SK-N-SH treated with all-trans-retinoic acid at 6 μM for 48 hours (cell line): Measurements from ENCODE around the gene MAN1A2.

Source experiments
- ATAC-seq: fragments of 200-7000 bp; cut with Tn5 transposase; 3 replicates; pipeline ENCODE4 v1.9.1; 2020; ENCODE audit warnings: mild to moderate bottlenecking, moderate library complexity
- ARNTL ChIP-seq: fragments of 450-650 bp; formaldehyde crosslinking; IDR thresholded peaks from 2 replicates; pipeline ENCODE4 v1.5.0; 2020; ENCODE audit warnings: low read depth, mild to moderate bottlenecking, moderate library complexity, borderline replicate concordance
- BACH2 ChIP-seq: fragments of 250-450 bp; sonication (Bioruptor Pico); IDR thresholded peaks from 2 replicates; pipeline ENCODE4 v1.9.0; 2021; ENCODE audit warnings: mild to moderate bottlenecking, borderline replicate concordance
- CREB5 ChIP-seq: fragments of 250-450 bp; sonication (Bioruptor Pico); IDR thresholded peaks from 2 replicates; pipeline ENCODE4 v1.5.1; 2020; ENCODE audit warnings: low read depth, mild to moderate bottlenecking, moderate library complexity
- CSDC2 ChIP-seq: fragments of 250-450 bp; sonication (Bioruptor Pico); IDR thresholded peaks from 2 replicates; pipeline ENCODE4 v1.5.0; 2020; ENCODE audit warnings: mild to moderate bottlenecking, moderate library complexity
- CSRNP3 ChIP-seq: fragments of 250-450 bp; sonication (Bioruptor Pico); IDR thresholded peaks from 2 replicates; pipeline ENCODE4 v1.5.1; 2021; ENCODE audit warnings: mild to moderate bottlenecking, moderate library complexity
- ESRRG ChIP-seq: fragments of 250-450 bp; sonication (Bioruptor Pico); IDR thresholded peaks from 2 replicates; pipeline ENCODE4 v1.6.1; 2021; ENCODE audit warnings: mild to moderate bottlenecking
- GLIS3 ChIP-seq: fragments of 250-450 bp; sonication (Bioruptor Pico); IDR thresholded peaks from 2 replicates; pipeline ENCODE4 v1.5.0; 2020; ENCODE audit warnings: mild to moderate bottlenecking, moderate library complexity
- ISL1 ChIP-seq: fragments of 250-450 bp; sonication (Bioruptor Pico); IDR thresholded peaks from 2 replicates; pipeline ENCODE4 v2.1.2; 2022; ENCODE audit warnings: mild to moderate bottlenecking, moderate library complexity
- OSR1 ChIP-seq: fragments of 250-450 bp; sonication (Bioruptor Pico); IDR thresholded peaks from 2 replicates; pipeline ENCODE4 v1.8.0; 2022; ENCODE audit warnings: moderate library complexity, mild to moderate bottlenecking, inconsistent platforms
- PATZ1 ChIP-seq: fragments of 250-450 bp; sonication (Bioruptor Pico); IDR thresholded peaks from 2 replicates; pipeline ENCODE4 v1.8.0; 2020; ENCODE audit warnings: mild to moderate bottlenecking, moderate library complexity, borderline replicate concordance
- POU6F1 ChIP-seq: fragments of 250-450 bp; sonication (Bioruptor Pico); IDR thresholded peaks from 2 replicates; pipeline ENCODE4 v1.8.0; 2021; ENCODE audit warnings: low read depth, mild to moderate bottlenecking, moderate library complexity, borderline replicate concordance
- PPARA ChIP-seq: fragments of 250-450 bp; sonication (Bioruptor Pico); IDR thresholded peaks from 2 replicates; pipeline ENCODE4 v1.5.0; 2020; ENCODE audit warnings: mild to moderate bottlenecking, borderline replicate concordance
- RARB ChIP-seq: fragments of 250-450 bp; sonication (Bioruptor Pico); IDR thresholded peaks from 2 replicates; pipeline ENCODE4 v1.8.0; 2021; ENCODE audit warnings: mild to moderate bottlenecking, moderate library complexity
- SNAI2 ChIP-seq: fragments of 250-450 bp; sonication (Bioruptor Pico); IDR thresholded peaks from 2 replicates; pipeline ENCODE4 v1.5.0; 2020; ENCODE audit warnings: mild to moderate bottlenecking, moderate library complexity
- TCF4 ChIP-seq: fragments of 250-450 bp; sonication (Bioruptor Pico); IDR thresholded peaks from 2 replicates; pipeline ENCODE4 v1.8.0; 2021; ENCODE audit warnings: mild to moderate bottlenecking, moderate library complexity, borderline replicate concordance
- TOX ChIP-seq: fragments of 250-450 bp; sonication (Bioruptor Pico); IDR thresholded peaks from 2 replicates; pipeline ENCODE4 v1.8.0; 2021; ENCODE audit warnings: mild to moderate bottlenecking, moderate library complexity, borderline replicate concordance
- TSHZ2 ChIP-seq: fragments of 250-450 bp; sonication (Bioruptor Pico); IDR thresholded peaks from 2 replicates; pipeline ENCODE4 v1.5.0; 2020; ENCODE audit warnings: mild to moderate bottlenecking, moderate library complexity
- ZFP3 ChIP-seq: fragments of 250-450 bp; sonication (Bioruptor Pico); IDR thresholded peaks from 2 replicates; pipeline ENCODE4 v1.5.0; 2020; ENCODE audit warnings: mild to moderate bottlenecking, moderate library complexity
- ZFP30 ChIP-seq: fragments of 450-650 bp; formaldehyde crosslinking; IDR thresholded peaks from 2 replicates; pipeline ENCODE4 v1.5.0; 2022; ENCODE audit warnings: mild to moderate bottlenecking, moderate library complexity
- ZNF565 ChIP-seq: fragments of 450-650 bp; formaldehyde crosslinking; conservative IDR thresholded peaks from 2 replicates; pipeline ENCODE4 v1.5.0; 2020; ENCODE audit warnings: low read depth, mild to moderate bottlenecking, moderate library complexity
- ZNF70 ChIP-seq: fragments of 450-650 bp; formaldehyde crosslinking; IDR thresholded peaks from 2 replicates; pipeline ENCODE4 v1.5.0; 2020; ENCODE audit warnings: mild to moderate bottlenecking, moderate library complexity
- ZNF8 ChIP-seq: fragments of 450-650 bp; formaldehyde crosslinking; IDR thresholded peaks from 2 replicates; pipeline ENCODE4 v1.5.0; 2020; ENCODE audit warnings: mild to moderate bottlenecking, moderate library complexity

MAN1A2 gene

GRCh38 chr1:117568999-117569398 is 201.8 kb downstream of the MAN1A2 start:
- no peak for ATAC-seq
- TF ChIP-seq POU6F1 (CRISPR knock-in tag) (no peak), ARNTL (no peak), CSRNP3 (CRISPR knock-in tag) (no peak), OSR1 (CRISPR knock-in tag) (no peak), SNAI2 (CRISPR knock-in tag) (no peak), ISL1 (CRISPR knock-in tag) (no peak), PPARA (CRISPR knock-in tag) (no peak), GLIS3 (CRISPR knock-in tag) (no peak), PATZ1 (CRISPR knock-in tag) (no peak), CREB5 (CRISPR knock-in tag) (no peak), BACH2 (no peak), CSDC2 (CRISPR knock-in tag) (no peak), ZFP3 (CRISPR knock-in tag) (no peak), ZFP30 (CRISPR knock-in tag) (no peak), ZNF8 (CRISPR knock-in tag) (no peak), TCF4 (CRISPR knock-in tag) (no peak), TSHZ2 (CRISPR knock-in tag) (no peak), ESRRG (CRISPR knock-in tag) (no peak), ZNF565 (CRISPR knock-in tag) (no peak), TOX (no peak)

- ATAC-seq, result no peak; the same call in 2 of the 3 replicates
- TF ChIP-seq OSR1 (CRISPR knock-in tag) (no peak), ESRRG (CRISPR knock-in tag) (no peak), PPARA (CRISPR knock-in tag) (no peak), POU6F1 (CRISPR knock-in tag) (no peak), ARNTL (no peak), ZNF70 (CRISPR knock-in tag) (no peak), TOX (no peak), PATZ1 (CRISPR knock-in tag) (no peak), RARB (CRISPR knock-in tag) (no peak)
Observed at GRCh38 chr1:117569856-117570255, 202.6 kb downstream of the MAN1A2 start.
